GM12874 (cell line): ENCODE measurements around the gene TP53BP1.

ENCODE experiments used
- CTCF ChIP-seq: IDR thresholded peaks from 2 replicates; pipeline ENCODE4 v1.5.1; 2011; ENCODE audit warnings: low read depth, mild to moderate bottlenecking, control low read depth, low read length, moderate library complexity; ENCODE audit not compliant: insufficient read depth

Gene TP53BP1

GRCh38 chr15:43376017-43376705 is 116.8 kb downstream of the TP53BP1 start:
- TF ChIP-seq CTCF = peak; percentile 79

- peak; percentile 60 for TF ChIP-seq CTCF
Observed at GRCh38 chr15:43370975-43371974, 121.7 kb downstream of the TP53BP1 start, which contains the start of the genes TUBGCP4 and ZSCAN29. Gene TUBGCP4 (plus strand): TSS chr15:43371101. CDS start chr15:43371355, 254 bp downstream. Gene ZSCAN29 (minus strand): TSS chr15:43371043. CDS start chr15:43369913, 1,130 bp downstream.

GRCh38 chr15:43370310-43370974 is 122.5 kb downstream of the TP53BP1 start:
- TF ChIP-seq CTCF = no peak

GRCh38 chr15:43361313-43361903 is 131.5 kb downstream of the TP53BP1 start:
- no peak for TF ChIP-seq CTCF

GRCh38 chr15:43360821-43361220 is 132.1 kb downstream of the TP53BP1 start:
- TF ChIP-seq CTCF = no peak
